ENCODE data around the gene SRMS.

DNA sequence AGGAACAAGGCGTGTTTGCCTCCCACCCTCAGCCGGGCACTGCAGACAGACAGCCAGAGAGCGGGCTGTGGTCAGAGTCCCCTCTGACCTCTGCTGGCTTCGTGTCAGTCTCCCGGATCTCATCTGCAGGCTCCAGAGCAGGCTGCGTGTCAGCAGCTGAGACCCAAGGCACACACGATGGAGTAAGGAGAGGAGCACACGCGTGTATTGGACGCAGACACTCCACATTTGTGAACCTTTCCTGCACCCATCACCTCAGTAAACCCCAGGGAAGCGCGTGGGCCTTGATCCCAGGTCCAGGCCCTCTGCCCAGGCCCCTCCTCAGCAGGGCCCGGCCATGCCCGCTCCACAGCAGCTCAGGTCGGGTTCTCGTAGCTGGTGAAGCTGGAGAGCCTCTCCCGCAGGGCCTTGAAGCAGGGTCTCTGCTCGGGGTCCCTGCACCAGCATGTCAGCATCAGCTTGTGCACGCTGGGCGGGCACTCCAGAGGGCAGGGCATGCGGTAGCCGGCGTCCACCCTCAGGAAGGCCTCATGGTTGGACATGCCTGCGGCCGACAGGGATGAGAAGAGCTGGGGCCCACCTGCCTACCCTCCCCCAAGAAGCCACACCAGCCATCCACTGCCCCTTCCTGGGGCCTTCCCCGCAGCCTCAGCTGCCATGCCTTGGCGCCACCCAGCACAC is 18.2 kb downstream of the SRMS start:
- no peak for TF ChIP-seq EP300 (IDR thresholded peaks at IDR 0.05)
- TF ChIP-seq, protein P1, sequence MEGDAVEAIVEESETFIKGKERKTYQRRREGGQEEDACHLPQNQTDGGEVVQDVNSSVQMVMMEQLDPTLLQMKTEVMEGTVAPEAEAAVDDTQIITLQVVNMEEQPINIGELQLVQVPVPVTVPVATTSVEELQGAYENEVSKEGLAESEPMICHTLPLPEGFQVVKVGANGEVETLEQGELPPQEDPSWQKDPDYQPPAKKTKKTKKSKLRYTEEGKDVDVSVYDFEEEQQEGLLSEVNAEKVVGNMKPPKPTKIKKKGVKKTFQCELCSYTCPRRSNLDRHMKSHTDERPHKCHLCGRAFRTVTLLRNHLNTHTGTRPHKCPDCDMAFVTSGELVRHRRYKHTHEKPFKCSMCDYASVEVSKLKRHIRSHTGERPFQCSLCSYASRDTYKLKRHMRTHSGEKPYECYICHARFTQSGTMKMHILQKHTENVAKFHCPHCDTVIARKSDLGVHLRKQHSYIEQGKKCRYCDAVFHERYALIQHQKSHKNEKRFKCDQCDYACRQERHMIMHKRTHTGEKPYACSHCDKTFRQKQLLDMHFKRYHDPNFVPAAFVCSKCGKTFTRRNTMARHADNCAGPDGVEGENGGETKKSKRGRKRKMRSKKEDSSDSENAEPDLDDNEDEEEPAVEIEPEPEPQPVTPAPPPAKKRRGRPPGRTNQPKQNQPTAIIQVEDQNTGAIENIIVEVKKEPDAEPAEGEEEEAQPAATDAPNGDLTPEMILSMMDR (IDR thresholded peaks at IDR 0.05): no peak

Measured in gastroesophageal sphincter (tissue), 3 donors.